GM12891 (cell line): ENCODE results near the gene ALPI.
"Not testable (repeated sequence)": the region's sequence is repeated elsewhere in the genome, so short reads cannot be mapped to it uniquely, and the experiment has no call there.

Source experiments
- DNase-seq: peaks from one replicate; pipeline ENCODE4 v3.0.0; 2011; ENCODE audit warnings: low spot score; ENCODE audit not compliant: insufficient read length
- FAIRE-seq: peaks from 2 replicates; lab custom pipeline; 2011; peaks lifted over from hg19 to GRCh38; lab: Jason Lieb, UNC
- PAX5 ChIP-seq: IDR thresholded peaks from 2 replicates; pipeline ENCODE4 v1.6.1; 2011; ENCODE audit warnings: low read length, moderate library complexity, mild to moderate bottlenecking; ENCODE audit not compliant: insufficient read depth, severe bottlenecking
- POLR2A ChIP-seq: IDR thresholded peaks from 2 replicates; pipeline ENCODE4 v1.6.1; 2011; ENCODE audit warnings: low read depth, low read length, control low read depth
- POLR2AphosphoS5 ChIP-seq: IDR thresholded peaks from 2 replicates; pipeline ENCODE4 v1.6.1; 2011; ENCODE audit warnings: low read depth, low read length, control low read depth
- POU2F2 ChIP-seq: IDR thresholded peaks from 2 replicates; pipeline ENCODE4 v1.6.1; 2011; ENCODE audit warnings: low read depth, mild to moderate bottlenecking, control low read depth, low read length, moderate library complexity
- SPI1 ChIP-seq: IDR thresholded peaks from 2 replicates; pipeline ENCODE4 v1.6.1; 2011; ENCODE audit warnings: low read depth, low read length, control low read depth
- TAF1 ChIP-seq: IDR thresholded peaks from 2 replicates; pipeline ENCODE4 v1.6.1; 2011; ENCODE audit warnings: low read depth, low read length, control low read depth

Gene ALPI

DNA sequence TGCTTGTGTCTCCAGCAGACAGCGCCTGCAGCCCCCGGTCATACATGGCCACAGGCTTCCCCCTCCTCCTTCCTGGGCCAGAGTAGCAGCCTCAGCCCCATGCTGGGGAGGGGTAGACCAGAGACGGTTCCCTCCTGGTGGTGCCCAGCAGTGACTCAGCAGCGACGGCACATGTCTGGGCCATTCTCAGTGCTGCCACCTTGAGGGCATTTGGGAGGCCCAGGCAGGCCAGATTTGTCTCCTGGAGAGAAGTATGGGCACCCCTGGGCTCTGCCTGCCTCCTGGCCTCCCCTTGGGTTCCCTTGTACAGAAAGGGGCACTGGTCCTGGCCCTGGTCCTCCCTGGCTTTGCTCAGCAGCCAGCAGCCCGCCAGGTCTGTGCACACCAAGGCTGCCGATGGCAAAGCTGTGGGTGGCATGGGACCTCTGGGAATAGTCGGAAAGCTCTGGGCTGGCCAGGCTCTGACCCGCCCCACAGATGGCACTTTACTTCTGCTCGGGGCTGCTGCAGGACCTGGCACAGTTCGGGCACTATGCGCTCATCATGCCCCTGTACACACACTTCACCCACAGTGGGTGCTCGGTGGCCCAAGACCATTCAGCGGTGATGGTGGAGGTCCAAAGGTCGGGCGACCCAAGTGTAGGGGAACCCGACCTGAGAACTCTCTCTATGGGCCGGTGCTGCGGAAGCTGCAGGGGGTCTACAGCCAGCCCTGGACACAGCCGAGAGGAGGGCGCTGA, 11.4 kb upstream of the ALPI start:
- TF ChIP-seq POLR2AphosphoS5 (no peak), POU2F2 (no peak), TAF1 (no peak), SPI1 (no peak), POLR2A (no peak), PAX5 (no peak)
- DNase-seq (peak; percentile 57), FAIRE-seq (peak; percentile 75)

GRCh38 chr2:232445149-232445885, 10.6 kb upstream of the ALPI start:
- DNase-seq, FAIRE-seq: not testable (repeated sequence)

- peak; percentile 93 for FAIRE-seq
- DNase-seq: not testable (repeated sequence)
Measured at GRCh38 chr2:232446266-232446777, 9.6 kb upstream of the ALPI start.

DNA sequence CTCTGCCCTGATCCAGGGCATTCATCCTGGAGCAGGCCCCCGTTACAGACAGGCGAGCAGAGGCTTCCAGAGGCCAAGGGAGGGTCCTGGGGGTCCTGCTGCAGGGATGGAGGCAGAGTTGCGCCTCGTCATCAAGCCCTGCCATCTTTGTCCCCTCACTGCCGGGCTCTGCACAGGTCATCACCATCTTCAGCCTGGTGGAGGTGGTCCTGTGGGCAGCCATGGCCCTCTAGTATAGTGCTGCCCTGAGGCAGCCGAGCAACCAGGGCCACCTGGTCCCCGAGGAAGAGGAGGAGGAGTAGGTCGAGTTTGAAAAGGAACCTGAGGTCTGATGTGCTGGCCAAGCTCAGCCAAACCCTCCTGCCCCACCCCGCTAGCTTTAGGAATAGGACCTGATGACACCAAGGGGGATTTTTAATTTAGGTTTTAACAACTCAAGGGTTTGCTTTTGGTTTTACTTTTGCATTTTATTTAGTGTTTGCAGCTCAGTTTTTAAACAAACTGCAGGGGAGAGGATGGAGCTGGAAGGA, 8.8 kb upstream of the ALPI start:
- no peak for FAIRE-seq
- no peak for DNase-seq
- no peak for TF ChIP-seq POU2F2
- no peak for TF ChIP-seq POLR2AphosphoS5
- no peak for TF ChIP-seq SPI1
- TF ChIP-seq PAX5: no peak
- no peak for TF ChIP-seq TAF1
- no peak for TF ChIP-seq POLR2A

- no peak for DNase-seq
- no peak for FAIRE-seq
- no peak for TF ChIP-seq TAF1
- TF ChIP-seq POLR2A: no peak
- TF ChIP-seq PAX5: no peak
- no peak for TF ChIP-seq POLR2AphosphoS5
Measured at GRCh38 chr2:232447638-232448303, 8.2 kb upstream of the ALPI start.

- no peak for FAIRE-seq
- no peak for DNase-seq
- TF ChIP-seq SPI1: no peak
- TF ChIP-seq TAF1: no peak
- TF ChIP-seq POLR2AphosphoS5: no peak
- TF ChIP-seq POU2F2: no peak
- no peak for TF ChIP-seq PAX5
- no peak for TF ChIP-seq POLR2A
Measured at GRCh38 chr2:232448304-232448690, 7.7 kb upstream of the ALPI start.

DNA sequence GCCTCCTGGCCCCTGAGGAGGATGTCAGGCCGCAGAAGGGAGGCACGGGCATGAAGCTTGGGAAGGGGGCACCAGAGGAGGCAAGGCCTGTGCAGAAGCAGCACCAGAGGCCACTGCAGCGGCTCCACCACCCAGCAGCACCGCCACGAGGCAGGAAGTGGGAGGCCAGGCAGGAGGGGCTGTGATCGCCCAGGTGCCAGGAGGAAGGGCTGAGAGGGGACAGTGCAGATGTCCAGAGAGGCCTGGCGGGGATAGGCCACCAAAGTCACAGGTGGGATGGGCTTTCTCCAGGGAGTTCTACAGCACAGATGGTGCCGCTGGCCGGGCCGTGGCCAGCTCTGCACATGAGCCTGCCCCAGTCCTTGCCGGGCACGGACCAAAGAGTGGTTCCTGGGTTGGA, 6.0 kb upstream of the ALPI start:
- DNase-seq: no peak
- no peak for TF ChIP-seq POU2F2
- no peak for TF ChIP-seq POLR2AphosphoS5
- TF ChIP-seq PAX5: no peak
- no peak for TF ChIP-seq TAF1
- TF ChIP-seq SPI1: no peak
- no peak for TF ChIP-seq POLR2A
- no peak for FAIRE-seq

DNA sequence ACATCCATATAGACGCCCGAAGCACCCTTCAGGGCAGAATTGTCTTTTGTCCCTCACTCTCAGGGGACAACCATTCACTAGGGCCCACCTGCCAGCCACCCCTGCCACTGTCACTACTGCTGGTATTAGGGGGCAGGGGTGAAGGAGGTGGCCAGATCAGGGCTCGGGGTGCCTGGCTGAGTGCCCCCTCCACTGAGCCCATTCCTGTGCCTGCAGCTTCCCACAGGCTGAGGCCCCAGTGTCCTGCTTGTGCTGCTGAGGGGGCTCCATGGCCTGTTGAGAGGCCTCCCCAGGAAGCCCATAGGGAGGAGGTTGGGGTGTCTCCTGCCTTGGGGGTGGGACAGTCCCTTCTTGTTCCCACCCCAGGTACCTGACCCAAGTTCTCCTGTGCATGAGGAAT, 4.3 kb upstream of the ALPI start:
- not testable (repeated sequence) for FAIRE-seq, DNase-seq

DNA sequence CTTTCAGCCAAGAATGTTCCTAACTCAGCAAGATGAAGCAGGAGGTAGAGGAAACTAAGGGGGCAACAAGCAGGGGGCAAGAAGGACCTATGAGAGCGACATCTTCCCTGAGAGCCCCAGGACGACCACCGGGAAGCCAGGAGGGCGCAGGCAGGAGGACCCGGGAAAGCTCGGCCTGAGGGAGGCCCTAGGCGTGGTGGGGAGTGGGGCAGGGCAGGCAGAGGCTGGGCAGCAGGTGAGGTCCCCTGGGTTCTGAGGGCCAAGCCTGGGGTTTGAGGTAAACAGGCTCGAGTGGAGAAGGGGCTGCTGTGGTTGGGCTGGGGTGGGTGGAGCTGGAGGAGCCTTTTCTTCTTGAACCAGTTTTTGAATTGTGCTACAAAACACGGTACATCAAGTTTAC, 1.3 kb upstream of the ALPI start:
- FAIRE-seq: no peak
- DNase-seq: no peak
- no peak for TF ChIP-seq TAF1
- TF ChIP-seq POLR2A: no peak
- TF ChIP-seq POLR2AphosphoS5: no peak
- TF ChIP-seq SPI1: no peak
- TF ChIP-seq PAX5: no peak
- no peak for TF ChIP-seq POU2F2

- no peak for DNase-seq
- no peak for FAIRE-seq
- TF ChIP-seq TAF1: no peak
- no peak for TF ChIP-seq SPI1
- no peak for TF ChIP-seq POU2F2
- TF ChIP-seq POLR2AphosphoS5: no peak
- no peak for TF ChIP-seq POLR2A
- TF ChIP-seq PAX5: no peak
Measured at GRCh38 chr2:232456296-232457120, 555 bp downstream of the ALPI start.
